Measurements from ENCODE around the gene PTGIS. TPM values are rescaled to one million over a fixed set of nuclear protein-coding genes. Genes with fewer than 3 reads are reported as not detected.

PTGIS gene
- total and polyA plus RNA-seq, 2 experiments from 2014 or later, result 2.1 to 7.8 TPM

GRCh38 chr20:49540687-49541435, 27.1 kb downstream of the PTGIS start:
- Histone ChIP-seq H3K27me3 (no peaks in the 10 kb centered on the region), H3K9me3 (ENCODE audit: low read depth) (no peaks in the 10 kb centered on the region), H3K27ac (no peak overlapping the region), H3K4me3 (no peak overlapping the region), H3K4me1 (ENCODE audit: low read depth) (no peaks in the 10 kb centered on the region), H3K36me3 (no peaks in the 10 kb centered on the region)
- no peak for TF ChIP-seq CTCF (IDR thresholded peaks at IDR 0.05; ENCODE audit: low read depth, low read length)
- DNase-seq (ENCODE audit: low read depth in 1 of 2, low spot score in 1 of 2), result no peak

GRCh38 chr20:49540232-49540620, 27.7 kb downstream of the PTGIS start:
- Histone ChIP-seq H3K36me3 (no peaks in the 10 kb centered on the region), H3K4me1 (ENCODE audit: low read depth) (no peaks in the 10 kb centered on the region), H3K27ac (no peak overlapping the region), H3K9me3 (ENCODE audit: low read depth) (no peaks in the 10 kb centered on the region), H3K27me3 (no peaks in the 10 kb centered on the region), H3K4me3 (no peak overlapping the region)
- TF ChIP-seq CTCF (IDR thresholded peaks at IDR 0.05; ENCODE audit: low read depth, low read length), result no peak
- no peak for DNase-seq (ENCODE audit: low read depth in 1 of 2, low spot score in 1 of 2)

GRCh38 chr20:49539481-49540231, 28.3 kb downstream of the PTGIS start:
- Histone ChIP-seq H3K4me1 (ENCODE audit: low read depth) (no peaks in the 10 kb centered on the region), H3K9me3 (ENCODE audit: low read depth) (no peaks in the 10 kb centered on the region), H3K36me3 (no peaks in the 10 kb centered on the region), H3K27ac (no peak overlapping the region), H3K27me3 (no peaks in the 10 kb centered on the region), H3K4me3 (no peak overlapping the region)
- no peak for TF ChIP-seq CTCF (IDR thresholded peaks at IDR 0.05; ENCODE audit: low read depth, low read length)
- no peak for DNase-seq (ENCODE audit: low read depth in 1 of 2, low spot score in 1 of 2)

GRCh38 chr20:49538950-49539349, 29.0 kb downstream of the PTGIS start:
- H3K27ac ChIP-seq, result no peak overlapping the region
- H3K4me1 ChIP-seq (ENCODE audit: low read depth), result no peaks in the 10 kb centered on the region
- no peaks in the 10 kb centered on the region for H3K9me3 ChIP-seq (ENCODE audit: low read depth)
- no peaks in the 10 kb centered on the region for H3K36me3 ChIP-seq
- no peaks in the 10 kb centered on the region for H3K27me3 ChIP-seq
- no peak overlapping the region for H3K4me3 ChIP-seq
- TF ChIP-seq CTCF (IDR thresholded peaks at IDR 0.05; ENCODE audit: low read depth, low read length), result no peak
- no peak for DNase-seq (ENCODE audit: low read depth in 1 of 2, low spot score in 1 of 2)

- peak; percentile 70 to 76 for DNase-seq (ENCODE audit: low read depth in 1 of 2, low spot score in 1 of 2)
- Histone ChIP-seq H3K36me3 (no peaks in the 10 kb centered on the region), H3K4me1 (ENCODE audit: low read depth) (no peaks in the 10 kb centered on the region), H3K4me3 (no peak overlapping the region), H3K9me3 (ENCODE audit: low read depth) (no peaks in the 10 kb centered on the region), H3K27ac (no peak overlapping the region), H3K27me3 (no peaks in the 10 kb centered on the region)
- peak; percentile 70 for TF ChIP-seq CTCF (IDR thresholded peaks at IDR 0.05; ENCODE audit: low read depth, low read length)
These were observed 33.7 kb downstream of the PTGIS start for GRCh38 chr20:49534255-49534712.
